HepG2 (cell line): ENCODE results near the gene HSPB7. TPM values are rescaled to one million over a fixed set of nuclear protein-coding genes. Genes with fewer than 3 reads are reported as not detected.

ENCODE experiments used
- ATAC-seq: fragments of 200-7000 bp; cut with Tn5 transposase; 3 replicates; pipeline ENCODE4 v1.9.1; 2020; ENCODE audit warnings: mild to moderate bottlenecking, moderate library complexity
- BruUV-seq: library from RNA; stranded (reverse); fragments of 400-500 nt; replicated peaks from 2 replicates; lab custom pipeline; 2021; lab: Mats Ljungman, UMichigan
- CTCF ChIA-PET: fragments of 300-600 bp; formaldehyde crosslinking; extraction: SDS; loops from one replicate; lab custom pipeline; 2021; ENCODE audit warnings: low total read pairs, inconsistent platforms, low intra/inter-chr PET ratio; lab: Yijun Ruan, JAX
- POLR2A ChIA-PET: fragments of 350-600 bp; sonication (Branson Sonifier 250); formaldehyde crosslinking; loops from one replicate; lab custom pipeline; 2020; ENCODE audit warnings: antibody characterized with exemption, inconsistent platforms; lab: Yijun Ruan, JAX
- DNase-seq: peaks from one replicate; pipeline ENCODE4 v3.0.0-alpha.2; 2015; ENCODE audit warnings: low spot score
- FAIRE-seq: peaks from 3 replicates; lab custom pipeline; 2011; peaks lifted over from hg19 to GRCh38; lab: Jason Lieb, UNC
- H2AFZ ChIP-seq: one replicate; pipeline ENCODE4 v1.6.1; 2011; ENCODE audit warnings: low read length, inconsistent platforms
- H3K27ac ChIP-seq: fragments of 300-600 bp; 3 replicates; pipeline ENCODE4 v1.8.0; 2011; ENCODE audit warnings: mixed run types, mild to moderate bottlenecking, mixed read lengths, low read length, inconsistent platforms; ENCODE audit not compliant: insufficient read depth; ENCODE audit errors: extremely low read length
- H3K27me3 ChIP-seq, 2 experiments: fragments of 200-600 bp in 1 of 2; 2 replicates in 1 of 2; 3 replicates in 1 of 2; pipeline versions ENCODE4 v1.6.0 to v1.8.0; 2011; ENCODE audit warnings: low read length in 2 of 2, mild to moderate bottlenecking in 2 of 2, moderate library complexity in 2 of 2, inconsistent platforms in 1 of 2; ENCODE audit not compliant: insufficient read depth in 2 of 2, control insufficient read depth in 1 of 2
- H3K36me3 ChIP-seq, 2 experiments: fragments of 200-600 bp in 1 of 2; replicated peaks in 1 of 2; 2 replicates in 1 of 2; 3 replicates in 1 of 2; pipeline versions ENCODE4 v1.5.1 to v1.8.0; 2011; ENCODE audit warnings: low read length in 2 of 2, inconsistent platforms in 1 of 2; ENCODE audit not compliant: insufficient read depth in 2 of 2, control insufficient read depth in 1 of 2
- H3K4me1 ChIP-seq: 2 replicates; pipeline ENCODE4 v1.5.1; 2012; ENCODE audit warnings: low read length, inconsistent platforms; ENCODE audit not compliant: insufficient read depth
- H3K4me2 ChIP-seq: 2 replicates; pipeline ENCODE4 v1.6.0; 2011; ENCODE audit warnings: low read depth, low read length, inconsistent platforms
- H3K4me3 ChIP-seq, 3 experiments: fragments of 200-600 bp in 1 of 3; sonication (generic), shearing (Covaris generic) in 1 of 3; replicated peaks in 1 of 3; 2 replicates each; pipeline ENCODE4 v1.5.1; 2011 to 2016; ENCODE audit warnings: low read length in 3 of 3, inconsistent platforms in 2 of 3, low read depth in 2 of 3, mild to moderate bottlenecking in 2 of 3, control low read depth in 1 of 3, mixed read lengths in 1 of 3; ENCODE audit not compliant: insufficient read depth in 1 of 3
- H3K79me2 ChIP-seq: one replicate; pipeline ENCODE4 v1.6.1; 2011; ENCODE audit warnings: low read length, inconsistent platforms; ENCODE audit not compliant: insufficient read depth
- H3K9ac ChIP-seq: 2 replicates; pipeline ENCODE4 v1.6.0; 2011; ENCODE audit warnings: mild to moderate bottlenecking, low read depth, low read length, inconsistent platforms; ENCODE audit not compliant: insufficient read depth
- H3K9me3 ChIP-seq: 2 replicates; pipeline ENCODE4 v1.5.1; 2012; ENCODE audit warnings: mild to moderate bottlenecking, low read length
- H4K20me1 ChIP-seq: 2 replicates; pipeline ENCODE4 v1.6.0; 2011; ENCODE audit warnings: inconsistent platforms, mild to moderate bottlenecking, low read length, moderate library complexity; ENCODE audit not compliant: insufficient read depth
- ETV6 ChIP-seq: sonication (generic); formaldehyde crosslinking; conservative IDR thresholded peaks from 2 replicates; pipeline ENCODE4 v1.4.0; 2020; ENCODE audit warnings: missing genetic modification reagents
- HIVEP1 ChIP-seq: sonication (generic); formaldehyde crosslinking; IDR thresholded peaks from 2 replicates; pipeline ENCODE4 v1.4.0; 2020; ENCODE audit warnings: mild to moderate bottlenecking, missing genetic modification reagents
- ISX ChIP-seq: sonication (generic); formaldehyde crosslinking; conservative IDR thresholded peaks from 2 replicates; pipeline ENCODE4 v1.5.0; 2020; ENCODE audit warnings: missing genetic modification reagents
- MED1 ChIP-seq: sonication (generic); formaldehyde crosslinking; IDR thresholded peaks from 2 replicates; pipeline ENCODE4 v1.4.0; 2020; ENCODE audit warnings: missing genetic modification reagents
- MIER3 ChIP-seq: IDR thresholded peaks from 2 replicates; pipeline ENCODE4 v1.6.1; 2016; ENCODE audit warnings: missing compliant biosample characterization, borderline replicate concordance
- NFYB ChIP-seq: sonication (generic); formaldehyde crosslinking; IDR thresholded peaks from 2 replicates; pipeline ENCODE4 v1.4.0; 2020; ENCODE audit warnings: missing genetic modification reagents
- PHF5A ChIP-seq: IDR thresholded peaks from one replicate; pipeline ENCODE4 v1.6.1; 2018; ENCODE audit warnings: low read depth, missing genetic modification reagents; ENCODE audit not compliant: unreplicated experiment
- RFX5 ChIP-seq: IDR thresholded peaks from 2 replicates; pipeline ENCODE4 v1.6.1; 2011; ENCODE audit warnings: low read depth, low read length, improper control_type of control experiment
- SIN3B ChIP-seq: fragments of 150-350 bp; IDR thresholded peaks from 2 replicates; pipeline ENCODE4 v1.6.1; 2014; ENCODE audit warnings: low read length
- SP4 ChIP-seq: sonication (generic); formaldehyde crosslinking; IDR thresholded peaks from 2 replicates; pipeline ENCODE4 v1.8.1; 2023; ENCODE audit warnings: mild to moderate bottlenecking, missing genetic modification reagents
- ZFP41 ChIP-seq: sonication (generic); formaldehyde crosslinking; IDR thresholded peaks from 2 replicates; pipeline ENCODE4 v1.4.0; 2020; ENCODE audit warnings: mild to moderate bottlenecking, missing genetic modification reagents, borderline replicate concordance
- ZMYM2 ChIP-seq: sonication (generic); formaldehyde crosslinking; IDR thresholded peaks from 2 replicates; pipeline ENCODE4 v1.8.0; 2022; ENCODE audit warnings: mild to moderate bottlenecking, missing genetic modification reagents
- ZNF232 ChIP-seq: sonication (generic); formaldehyde crosslinking; IDR thresholded peaks from 2 replicates; pipeline ENCODE4 v1.4.0; 2020; ENCODE audit warnings: missing genetic modification reagents, borderline replicate concordance
- ZSCAN25 ChIP-seq: sonication (generic); formaldehyde crosslinking; IDR thresholded peaks from 2 replicates; pipeline ENCODE4 v1.8.0; 2022; ENCODE audit warnings: mild to moderate bottlenecking, missing genetic modification reagents
- WGBS: methylation state at CpG from one replicate; pipeline ENCODE4 v1.1.6; 2017; ENCODE audit warnings: low lambda C conversion rate; 5-methylcytosine and 5-hydroxymethylcytosine counted together
- in situ Hi-C: cut with HindIII; loops from 2 replicates; pipeline ENCODE4 v1.10.0; 2017; ENCODE audit warnings: low pct_unique_long_range_greater_than_20kb; ENCODE audit not compliant: extremely low pct_ligation_motif_present
- intact Hi-C: fragments of 100-400 bp; cut with micrococcal nuclease; formaldehyde crosslinking; loops from one replicate; pipeline ENCODE4 v1.10.0; 2022; ENCODE audit not compliant: unreplicated experiment
- polyA plus RNA-seq, 8 experiments: library from polyadenylated mRNA; depleted of rRNA in 3 of 8; stranded (reverse) in 7 of 8; unstranded in 1 of 8; fragments of >200 nt; fragmentation: Illumina TruSeq in 4 of 8; extraction: Trizol in 4 of 8; gene quantifications; 2 replicates each; pipeline versions ENCODE4 v1.2.1 to v1.2.3, GENCODE V29; 2011 to 2016; ENCODE audit warnings: low read depth in 4 of 8, missing spikeins in 1 of 8, mixed read lengths in 1 of 8; ENCODE audit not compliant: insufficient read depth in 1 of 8
- total RNA-seq, 5 experiments: library from RNA; depleted of rRNA; stranded (reverse); fragments of >200 nt; fragmentation: Illumina TruSeq; extraction: Trizol; gene quantifications; 2 replicates each; pipeline ENCODE4 v1.2.3, GENCODE V29; 2016; ENCODE audit warnings: low read depth in 1 of 5
- TF ChIP-seq, protein P1 (sequence below): sonication (generic); IDR thresholded peaks from 2 replicates; pipeline ENCODE4 v1.6.1; 2016; ENCODE audit warnings: low read depth, borderline replicate concordance
- TF ChIP-seq, protein P2 (sequence below): sonication (generic); formaldehyde crosslinking; IDR thresholded peaks from 2 replicates; pipeline ENCODE4 v1.8.1; 2023; ENCODE audit warnings: missing genetic modification reagents, mild to moderate bottlenecking, borderline replicate concordance
- TF ChIP-seq, protein P3 (sequence below): sonication (generic); formaldehyde crosslinking; IDR thresholded peaks from 2 replicates; pipeline ENCODE4 v1.5.1; 2020; ENCODE audit warnings: missing genetic modification reagents, mild to moderate bottlenecking, borderline replicate concordance
- TF ChIP-seq, protein P4 (sequence below): sonication (generic); formaldehyde crosslinking; IDR thresholded peaks from 2 replicates; pipeline ENCODE4 v1.5.1; 2020; ENCODE audit warnings: missing genetic modification reagents, mild to moderate bottlenecking, borderline replicate concordance
- TF ChIP-seq, protein P5 (sequence below): sonication (generic); formaldehyde crosslinking; IDR thresholded peaks from 2 replicates; pipeline ENCODE4 v1.4.0; 2020; ENCODE audit warnings: missing genetic modification reagents, borderline replicate concordance

Gene HSPB7
- total and polyA plus RNA-seq, 2 of the 13 experiments (the other 11 are each of a cell fraction or from before 2014, with no cell fraction given) = 0.20 TPM; not detected in 1

DNA sequence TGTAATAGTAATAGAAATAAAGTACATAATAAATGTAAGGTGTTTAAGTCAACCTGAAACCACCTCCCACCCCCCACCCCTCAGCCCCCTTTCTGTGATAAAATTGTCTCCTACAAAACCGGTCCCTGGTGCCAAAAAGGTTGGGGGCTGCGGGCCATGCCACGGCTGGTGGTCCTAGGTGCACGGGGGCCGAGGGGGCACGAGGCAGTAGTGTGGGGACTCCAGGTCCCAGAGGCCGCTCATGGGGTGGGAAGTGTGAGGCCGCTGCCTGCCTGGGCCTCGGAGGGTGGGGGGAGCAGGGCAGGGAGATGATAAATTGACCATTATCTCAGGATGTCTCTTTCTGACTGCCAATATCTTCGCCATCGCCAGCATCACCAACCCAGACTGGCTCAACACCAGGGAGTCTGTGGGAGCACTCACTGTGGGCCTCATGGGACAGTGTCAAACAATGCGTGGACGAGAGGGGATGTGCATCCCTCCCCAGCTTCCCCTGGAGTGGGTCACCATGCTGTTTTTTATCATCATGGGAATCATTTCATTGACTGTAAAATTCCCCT lies 48.4 kb downstream of the HSPB7 start:
- Histone ChIP-seq H3K79me2 (peaks cover 13% of the 10 kb centered on the region), H3K9me3 (no peaks in the 10 kb centered on the region), H3K4me2 (no peak overlapping the region), H3K36me3 (peaks cover 5 to 29% of the 10 kb centered on the region in 2 experiments; a peak in 4 of 5 replicates), H4K20me1 (no peaks in the 10 kb centered on the region; the same call in 1 of the 2 replicates), H2AFZ (no peak overlapping the region), H3K9ac (no peak overlapping the region), H3K4me1 (peaks cover 21% of the 10 kb centered on the region), H3K27me3 (no peaks in the 10 kb centered on the region), H3K4me3 (no peak overlapping the region), H3K27ac (no peak overlapping the region)
- DNase-seq = no peak
- POLR2A ChIA-PET = no interaction called here
- TF ChIP-seq RFX5 (no peak), ZSCAN25 (no peak), ISX (CRISPR knock-in tag) (no peak), ETV6 (CRISPR knock-in tag) (no peak), SP4 (CRISPR knock-in tag) (no peak), HIVEP1 (CRISPR knock-in tag) (no peak), SIN3B (no peak), ZFP41 (CRISPR knock-in tag) (no peak), PHF5A (CRISPR knock-in tag) (no peak), MIER3 (CRISPR knock-in tag) (no peak), NFYB (CRISPR knock-in tag) (no peak), MED1 (CRISPR knock-in tag) (no peak), ZMYM2 (CRISPR knock-in tag) (no peak), ZNF232 (CRISPR knock-in tag) (no peak)
- TF ChIP-seq, protein P1, sequence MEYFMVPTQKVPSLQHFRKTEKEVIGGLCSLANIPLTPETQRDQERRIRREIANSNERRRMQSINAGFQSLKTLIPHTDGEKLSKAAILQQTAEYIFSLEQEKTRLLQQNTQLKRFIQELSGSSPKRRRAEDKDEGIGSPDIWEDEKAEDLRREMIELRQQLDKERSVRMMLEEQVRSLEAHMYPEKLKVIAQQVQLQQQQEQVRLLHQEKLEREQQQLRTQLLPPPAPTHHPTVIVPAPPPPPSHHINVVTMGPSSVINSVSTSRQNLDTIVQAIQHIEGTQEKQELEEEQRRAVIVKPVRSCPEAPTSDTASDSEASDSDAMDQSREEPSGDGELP = no peak
- TF ChIP-seq, protein P2, sequence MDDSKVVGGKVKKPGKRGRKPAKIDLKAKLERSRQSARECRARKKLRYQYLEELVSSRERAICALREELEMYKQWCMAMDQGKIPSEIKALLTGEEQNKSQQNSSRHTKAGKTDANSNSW = no peak
- TF ChIP-seq, protein P3, sequence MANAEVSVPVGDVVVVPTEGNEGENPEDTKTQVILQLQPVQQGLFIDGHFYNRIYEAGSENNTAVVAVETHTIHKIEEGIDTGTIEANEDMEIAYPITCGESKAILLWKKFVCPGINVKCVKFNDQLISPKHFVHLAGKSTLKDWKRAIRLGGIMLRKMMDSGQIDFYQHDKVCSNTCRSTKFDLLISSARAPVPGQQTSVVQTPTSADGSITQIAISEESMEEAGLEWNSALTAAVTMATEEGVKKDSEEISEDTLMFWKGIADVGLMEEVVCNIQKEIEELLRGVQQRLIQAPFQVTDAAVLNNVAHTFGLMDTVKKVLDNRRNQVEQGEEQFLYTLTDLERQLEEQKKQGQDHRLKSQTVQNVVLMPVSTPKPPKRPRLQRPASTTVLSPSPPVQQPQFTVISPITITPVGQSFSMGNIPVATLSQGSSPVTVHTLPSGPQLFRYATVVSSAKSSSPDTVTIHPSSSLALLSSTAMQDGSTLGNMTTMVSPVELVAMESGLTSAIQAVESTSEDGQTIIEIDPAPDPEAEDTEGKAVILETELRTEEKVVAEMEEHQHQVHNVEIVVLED (CRISPR knock-in tag) = no peak
- TF ChIP-seq, protein P4, sequence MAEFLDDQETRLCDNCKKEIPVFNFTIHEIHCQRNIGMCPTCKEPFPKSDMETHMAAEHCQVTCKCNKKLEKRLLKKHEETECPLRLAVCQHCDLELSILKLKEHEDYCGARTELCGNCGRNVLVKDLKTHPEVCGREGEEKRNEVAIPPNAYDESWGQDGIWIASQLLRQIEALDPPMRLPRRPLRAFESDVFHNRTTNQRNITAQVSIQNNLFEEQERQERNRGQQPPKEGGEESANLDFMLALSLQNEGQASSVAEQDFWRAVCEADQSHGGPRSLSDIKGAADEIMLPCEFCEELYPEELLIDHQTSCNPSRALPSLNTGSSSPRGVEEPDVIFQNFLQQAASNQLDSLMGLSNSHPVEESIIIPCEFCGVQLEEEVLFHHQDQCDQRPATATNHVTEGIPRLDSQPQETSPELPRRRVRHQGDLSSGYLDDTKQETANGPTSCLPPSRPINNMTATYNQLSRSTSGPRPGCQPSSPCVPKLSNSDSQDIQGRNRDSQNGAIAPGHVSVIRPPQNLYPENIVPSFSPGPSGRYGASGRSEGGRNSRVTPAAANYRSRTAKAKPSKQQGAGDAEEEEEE (CRISPR knock-in tag) = no peak
- TF ChIP-seq, protein P5, sequence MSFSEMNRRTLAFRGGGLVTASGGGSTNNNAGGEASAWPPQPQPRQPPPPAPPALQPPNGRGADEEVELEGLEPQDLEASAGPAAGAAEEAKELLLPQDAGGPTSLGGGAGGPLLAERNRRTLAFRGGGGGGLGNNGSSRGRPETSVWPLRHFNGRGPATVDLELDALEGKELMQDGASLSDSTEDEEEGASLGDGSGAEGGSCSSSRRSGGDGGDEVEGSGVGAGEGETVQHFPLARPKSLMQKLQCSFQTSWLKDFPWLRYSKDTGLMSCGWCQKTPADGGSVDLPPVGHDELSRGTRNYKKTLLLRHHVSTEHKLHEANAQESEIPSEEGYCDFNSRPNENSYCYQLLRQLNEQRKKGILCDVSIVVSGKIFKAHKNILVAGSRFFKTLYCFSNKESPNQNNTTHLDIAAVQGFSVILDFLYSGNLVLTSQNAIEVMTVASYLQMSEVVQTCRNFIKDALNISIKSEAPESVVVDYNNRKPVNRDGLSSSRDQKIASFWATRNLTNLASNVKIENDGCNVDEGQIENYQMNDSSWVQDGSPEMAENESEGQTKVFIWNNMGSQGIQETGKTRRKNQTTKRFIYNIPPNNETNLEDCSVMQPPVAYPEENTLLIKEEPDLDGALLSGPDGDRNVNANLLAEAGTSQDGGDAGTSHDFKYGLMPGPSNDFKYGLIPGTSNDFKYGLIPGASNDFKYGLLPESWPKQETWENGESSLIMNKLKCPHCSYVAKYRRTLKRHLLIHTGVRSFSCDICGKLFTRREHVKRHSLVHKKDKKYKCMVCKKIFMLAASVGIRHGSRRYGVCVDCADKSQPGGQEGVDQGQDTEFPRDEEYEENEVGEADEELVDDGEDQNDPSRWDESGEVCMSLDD = no peak
- WGBS = 98% methylated on average over 8 of the region's 13 CpGs
- CTCF ChIA-PET = no interaction called here
- FAIRE-seq = no peak
- in situ Hi-C loops (no loop called here), intact Hi-C loops (no loop called here)
- ATAC-seq = no peak
- no TSS peak for BruUV-seq
